Liver (tissue), 9 donors: ENCODE results near the gene LSM5. TPM values are rescaled to one million over a fixed set of nuclear protein-coding genes. Genes with fewer than 3 reads are reported as not detected.

ENCODE experiments used
- DNase-seq: peaks from one replicate; pipeline ENCODE4 v3.0.0-alpha.2; 2017; ENCODE audit warnings: low spot score
- H3K27ac ChIP-seq, 2 donors: one replicate each; pipeline ENCODE4 v1.7.0; 2013; ENCODE audit warnings: inconsistent platforms in 2 of 2, low read length in 2 of 2, control low read depth in 1 of 2, low read depth in 1 of 2, mild to moderate bottlenecking in 1 of 2
- H3K27me3 ChIP-seq, 4 donors: one replicate each; pipeline versions ENCODE4 v1.6.1 to v1.7.0; 2013; ENCODE audit warnings: low read length in 3 of 4, inconsistent platforms in 1 of 4, mild to moderate bottlenecking in 1 of 4, moderate library complexity in 1 of 4; ENCODE audit not compliant: control insufficient read depth in 4 of 4, insufficient read depth in 4 of 4
- H3K36me3 ChIP-seq, 4 donors: one replicate each; pipeline versions ENCODE4 v1.6.1 to v1.7.0; 2013; ENCODE audit warnings: low read length in 3 of 4, mild to moderate bottlenecking in 3 of 4, low read depth in 1 of 4, moderate library complexity in 1 of 4; ENCODE audit not compliant: control insufficient read depth in 4 of 4, insufficient read depth in 3 of 4
- H3K4me1 ChIP-seq, 4 donors: one replicate each; pipeline versions ENCODE4 v1.6.1 to v1.7.0; 2013; ENCODE audit warnings: low read length in 3 of 4, mild to moderate bottlenecking in 3 of 4, moderate library complexity in 1 of 4; ENCODE audit not compliant: control insufficient read depth in 4 of 4, insufficient read depth in 4 of 4
- H3K4me3 ChIP-seq, 3 donors: one replicate each; pipeline versions ENCODE4 v1.6.1 to v1.7.0; 2013; ENCODE audit warnings: low read length in 3 of 3, control low read depth in 1 of 3, low read depth in 1 of 3, mild to moderate bottlenecking in 1 of 3
- H3K9ac ChIP-seq, 2 donors: one replicate each; pipeline ENCODE4 v1.7.0; 2013; ENCODE audit warnings: low read length in 2 of 2, mild to moderate bottlenecking in 2 of 2, moderate library complexity in 2 of 2, control low read depth in 1 of 2, low read depth in 1 of 2
- H3K9me3 ChIP-seq, 4 donors: one replicate each; pipeline versions ENCODE4 v1.6.1 to v1.7.0; 2013; ENCODE audit warnings: low read length in 3 of 4; ENCODE audit not compliant: control insufficient read depth in 4 of 4
- EGR1 ChIP-seq, 2 donors: IDR thresholded peaks; 2 replicates each; pipeline ENCODE4 v1.6.1; 2016 to 2018; ENCODE audit warnings: antibody characterized with exemption in 2 of 2, low read depth in 2 of 2
- FOXA1 ChIP-seq: IDR thresholded peaks from 2 replicates; pipeline ENCODE4 v1.6.1; 2016; ENCODE audit warnings: antibody characterized with exemption
- FOXA2 ChIP-seq: IDR thresholded peaks from 2 replicates; pipeline ENCODE4 v1.6.1; 2016; ENCODE audit warnings: antibody characterized with exemption
- GABPA ChIP-seq, 2 donors: IDR thresholded peaks in 1 of 2; conservative IDR thresholded peaks in 1 of 2; 2 replicates each; pipeline ENCODE4 v1.6.1; 2016; ENCODE audit warnings: antibody characterized with exemption in 2 of 2, mild to moderate bottlenecking in 1 of 2, moderate library complexity in 1 of 2
- HNF4A ChIP-seq, 2 donors: conservative IDR thresholded peaks; 2 replicates each; pipeline ENCODE4 v1.6.1; 2016; ENCODE audit warnings: antibody characterized with exemption in 2 of 2, mild to moderate bottlenecking in 2 of 2
- HNF4G ChIP-seq: IDR thresholded peaks from 2 replicates; pipeline ENCODE4 v1.6.1; 2016; ENCODE audit warnings: antibody characterized with exemption
- JUND ChIP-seq, 2 donors: IDR thresholded peaks; 2 replicates each; pipeline ENCODE4 v1.6.1; 2016; ENCODE audit warnings: antibody characterized with exemption in 2 of 2
- NR2F2 ChIP-seq: IDR thresholded peaks from 2 replicates; pipeline ENCODE4 v1.6.1; 2016; ENCODE audit warnings: antibody characterized with exemption
- RAD21 ChIP-seq, 2 donors: IDR thresholded peaks; 2 replicates each; pipeline ENCODE4 v1.6.1; 2016; ENCODE audit warnings: antibody characterized with exemption in 2 of 2, mild to moderate bottlenecking in 2 of 2
- RXRA ChIP-seq, 2 donors: IDR thresholded peaks; 2 replicates each; pipeline ENCODE4 v1.6.1; 2017 to 2018; ENCODE audit warnings: antibody characterized with exemption in 2 of 2, mild to moderate bottlenecking in 1 of 2
- SP1 ChIP-seq: IDR thresholded peaks from 2 replicates; pipeline ENCODE4 v1.6.1; 2018; ENCODE audit warnings: antibody characterized with exemption, mild to moderate bottlenecking
- TAF1 ChIP-seq: conservative IDR thresholded peaks from 2 replicates; pipeline ENCODE4 v1.6.1; 2016; ENCODE audit warnings: antibody characterized with exemption, mild to moderate bottlenecking
- YY1 ChIP-seq: IDR thresholded peaks from 2 replicates; pipeline ENCODE4 v1.6.1; 2016; ENCODE audit warnings: antibody characterized with exemption, mild to moderate bottlenecking
- WGBS: extraction: QIAGEN DNeasy Blood & Tissue Kit; methylation state at CpG from one replicate; pipeline ENCODE4 v1.1.7; 2013; 5-methylcytosine and 5-hydroxymethylcytosine counted together
- polyA plus RNA-seq, 2 donors: library from polyadenylated mRNA; stranded (reverse) in 1 of 2; unstranded in 1 of 2; fragments of 200-250 nt in 1 of 2; fragments of >200 nt in 1 of 2; fragmentation: Nextera tagmentation in 1 of 2; extraction: Ambion mirVana in 1 of 2; gene quantifications; one replicate each; pipeline versions ENCODE4 v1.2.1 to v1.2.3, GENCODE V29; 2013 to 2015
- total RNA-seq, 2 donors: library from RNA; depleted of rRNA; stranded (reverse); fragments of >200 nt; gene quantifications; one replicate each; pipeline ENCODE4 v1.2.3, GENCODE V29; 2014
- TF ChIP-seq, protein P1 (sequence below): IDR thresholded peaks from 2 replicates; pipeline ENCODE4 v1.6.1; 2016; ENCODE audit warnings: antibody characterized with exemption
- TF ChIP-seq, protein P2 (sequence below): IDR thresholded peaks from 2 replicates; pipeline ENCODE4 v1.6.1; 2016; ENCODE audit warnings: antibody characterized with exemption
- TF ChIP-seq, protein P3 (sequence below): IDR thresholded peaks from 2 replicates; pipeline ENCODE4 v1.6.1; 2016; ENCODE audit warnings: antibody characterized with exemption, mild to moderate bottlenecking
- TF ChIP-seq, protein P4 (sequence below): IDR thresholded peaks from 2 replicates; pipeline ENCODE4 v1.6.1; 2016; ENCODE audit warnings: antibody characterized with exemption
- TF ChIP-seq, protein P5 (sequence below): fragments of 150-350 bp; IDR thresholded peaks from 2 replicates; pipeline ENCODE4 v1.5.1; 2017; ENCODE audit warnings: improper control_type of control experiment, low read depth, low read length; ENCODE audit not compliant: missing input control
- donor health status: healthy.
- donor health status: healthy.
- donor health status: healthy.
- donor health status: healthy.
- donor health status: healthy.

LSM5 gene
- total and polyA plus RNA-seq, 4 donors = 6.0 to 74.1 (median 25.8) TPM

DNA sequence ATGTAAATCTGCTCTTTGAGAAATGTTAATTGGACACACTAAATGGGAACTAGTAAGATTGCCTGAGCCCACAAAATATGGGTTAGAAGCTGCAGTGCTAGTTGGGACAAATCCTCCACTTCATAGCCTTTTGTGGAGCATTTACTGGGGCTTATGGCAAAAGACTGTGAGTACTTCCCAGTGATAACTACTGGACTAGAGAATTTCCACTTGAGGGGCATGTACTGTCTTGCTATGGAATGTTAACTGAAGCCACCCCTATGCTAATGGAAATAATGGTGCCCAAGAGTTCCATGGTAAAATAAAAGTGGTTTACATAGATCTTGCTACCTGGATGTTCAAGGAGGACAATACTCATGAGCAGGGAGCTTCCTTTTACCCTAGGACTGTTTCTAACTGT, 34.5 kb upstream of the LSM5 start:
- H3K27ac ChIP-seq = no peak overlapping the region
- H3K36me3 ChIP-seq = peaks cover 0 to 2% (median 0%) of the 10 kb centered on the region in 4 donors
- DNase-seq = no peak
- peaks cover 0 to 2% (median 0%) of the 10 kb centered on the region in 4 donors for H3K9me3 ChIP-seq
- H3K27me3 ChIP-seq = no peaks in the 10 kb centered on the region
- no peak for TF ChIP-seq SP1
- no peak for TF ChIP-seq JUND (IDR thresholded peaks at IDR 0.05)
- TF ChIP-seq EGR1 (IDR thresholded peaks at IDR 0.05; ENCODE audit: low read depth in 2 of 2) = no peak
- no peak for TF ChIP-seq HNF4A (conservative IDR thresholded peaks at IDR 0.05)
- no peak for TF ChIP-seq RXRA (IDR thresholded peaks at IDR 0.05)
- TF ChIP-seq NR2F2 = no peak
- TF ChIP-seq, protein P1, sequence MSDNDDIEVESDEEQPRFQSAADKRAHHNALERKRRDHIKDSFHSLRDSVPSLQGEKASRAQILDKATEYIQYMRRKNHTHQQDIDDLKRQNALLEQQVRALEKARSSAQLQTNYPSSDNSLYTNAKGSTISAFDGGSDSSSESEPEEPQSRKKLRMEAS = no peak
- TF ChIP-seq, protein P2, sequence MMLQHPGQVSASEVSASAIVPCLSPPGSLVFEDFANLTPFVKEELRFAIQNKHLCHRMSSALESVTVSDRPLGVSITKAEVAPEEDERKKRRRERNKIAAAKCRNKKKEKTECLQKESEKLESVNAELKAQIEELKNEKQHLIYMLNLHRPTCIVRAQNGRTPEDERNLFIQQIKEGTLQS = no peak
- TF ChIP-seq TAF1 = no peak
- TF ChIP-seq FOXA2 = no peak
- TF ChIP-seq GABPA (IDR thresholded peaks at IDR 0.05 in 1 of 2, conservative IDR thresholded peaks at IDR 0.05 in 1 of 2) = no peak
- TF ChIP-seq, protein P3, sequence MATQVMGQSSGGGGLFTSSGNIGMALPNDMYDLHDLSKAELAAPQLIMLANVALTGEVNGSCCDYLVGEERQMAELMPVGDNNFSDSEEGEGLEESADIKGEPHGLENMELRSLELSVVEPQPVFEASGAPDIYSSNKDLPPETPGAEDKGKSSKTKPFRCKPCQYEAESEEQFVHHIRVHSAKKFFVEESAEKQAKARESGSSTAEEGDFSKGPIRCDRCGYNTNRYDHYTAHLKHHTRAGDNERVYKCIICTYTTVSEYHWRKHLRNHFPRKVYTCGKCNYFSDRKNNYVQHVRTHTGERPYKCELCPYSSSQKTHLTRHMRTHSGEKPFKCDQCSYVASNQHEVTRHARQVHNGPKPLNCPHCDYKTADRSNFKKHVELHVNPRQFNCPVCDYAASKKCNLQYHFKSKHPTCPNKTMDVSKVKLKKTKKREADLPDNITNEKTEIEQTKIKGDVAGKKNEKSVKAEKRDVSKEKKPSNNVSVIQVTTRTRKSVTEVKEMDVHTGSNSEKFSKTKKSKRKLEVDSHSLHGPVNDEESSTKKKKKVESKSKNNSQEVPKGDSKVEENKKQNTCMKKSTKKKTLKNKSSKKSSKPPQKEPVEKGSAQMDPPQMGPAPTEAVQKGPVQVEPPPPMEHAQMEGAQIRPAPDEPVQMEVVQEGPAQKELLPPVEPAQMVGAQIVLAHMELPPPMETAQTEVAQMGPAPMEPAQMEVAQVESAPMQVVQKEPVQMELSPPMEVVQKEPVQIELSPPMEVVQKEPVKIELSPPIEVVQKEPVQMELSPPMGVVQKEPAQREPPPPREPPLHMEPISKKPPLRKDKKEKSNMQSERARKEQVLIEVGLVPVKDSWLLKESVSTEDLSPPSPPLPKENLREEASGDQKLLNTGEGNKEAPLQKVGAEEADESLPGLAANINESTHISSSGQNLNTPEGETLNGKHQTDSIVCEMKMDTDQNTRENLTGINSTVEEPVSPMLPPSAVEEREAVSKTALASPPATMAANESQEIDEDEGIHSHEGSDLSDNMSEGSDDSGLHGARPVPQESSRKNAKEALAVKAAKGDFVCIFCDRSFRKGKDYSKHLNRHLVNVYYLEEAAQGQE = no peak
- no peaks in the 10 kb centered on the region for H3K4me1 ChIP-seq
- no peak overlapping the region for H3K4me3 ChIP-seq
- no peak overlapping the region for H3K9ac ChIP-seq

DNA sequence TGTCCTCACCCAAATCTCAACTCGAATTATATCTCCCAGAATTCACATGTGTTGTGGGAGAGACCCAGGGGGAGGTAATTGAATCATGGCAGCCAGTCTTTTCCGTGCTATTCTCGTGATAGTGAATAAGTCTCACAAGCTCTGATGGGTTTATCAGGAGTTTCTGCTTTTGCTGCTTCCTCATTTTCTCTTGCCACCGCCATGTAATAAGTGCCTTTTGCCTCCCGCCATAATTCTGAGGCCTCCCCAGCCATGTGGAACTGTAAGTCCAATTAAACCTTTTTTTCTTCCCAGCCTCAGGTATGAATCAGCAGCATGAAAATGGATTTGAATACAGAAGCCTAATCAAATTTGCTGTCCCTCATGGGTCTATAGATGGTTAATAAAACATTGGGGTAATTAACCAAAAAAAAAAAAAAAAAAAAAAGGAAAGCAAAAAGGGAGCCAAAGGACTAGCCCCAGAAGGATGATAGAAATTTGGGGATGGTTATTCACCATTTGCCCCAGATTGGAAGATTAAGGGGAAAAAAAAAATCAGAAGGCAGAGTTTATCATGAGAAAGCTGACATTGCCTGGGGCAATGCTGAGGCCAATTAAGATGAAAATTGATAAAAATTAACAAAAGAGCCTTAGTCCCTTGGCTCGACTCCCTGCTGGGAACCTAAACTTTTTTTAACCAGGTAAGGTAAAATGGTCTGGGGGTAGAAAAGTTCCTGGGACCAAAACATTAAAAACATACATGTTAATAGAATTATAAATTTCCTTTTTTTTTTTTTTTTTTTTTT, 32.8 kb upstream of the LSM5 start:
- Histone ChIP-seq H3K4me1 (no peaks in the 10 kb centered on the region), H3K4me3 (no peak overlapping the region), H3K27ac (no peak overlapping the region), H3K27me3 (no peaks in the 10 kb centered on the region), H3K36me3 (peaks cover 0 to 2% (median 0%) of the 10 kb centered on the region in 4 donors), H3K9ac (no peak overlapping the region), H3K9me3 (peaks cover 0 to 3% (median 0%) of the 10 kb centered on the region in 4 donors)
- no peak for TF ChIP-seq YY1
- no peak for TF ChIP-seq FOXA1
- TF ChIP-seq FOXA2 = no peak
- no peak for TF ChIP-seq HNF4A (conservative IDR thresholded peaks at IDR 0.05)
- TF ChIP-seq TAF1 = no peak
- TF ChIP-seq, protein P1 = no peak
- TF ChIP-seq SP1 = no peak
- TF ChIP-seq JUND (IDR thresholded peaks at IDR 0.05) = no peak
- no peak for TF ChIP-seq HNF4G
- no peak for TF ChIP-seq RAD21 (IDR thresholded peaks at IDR 0.05)
- TF ChIP-seq, protein P2 = no peak
- TF ChIP-seq, protein P4, sequence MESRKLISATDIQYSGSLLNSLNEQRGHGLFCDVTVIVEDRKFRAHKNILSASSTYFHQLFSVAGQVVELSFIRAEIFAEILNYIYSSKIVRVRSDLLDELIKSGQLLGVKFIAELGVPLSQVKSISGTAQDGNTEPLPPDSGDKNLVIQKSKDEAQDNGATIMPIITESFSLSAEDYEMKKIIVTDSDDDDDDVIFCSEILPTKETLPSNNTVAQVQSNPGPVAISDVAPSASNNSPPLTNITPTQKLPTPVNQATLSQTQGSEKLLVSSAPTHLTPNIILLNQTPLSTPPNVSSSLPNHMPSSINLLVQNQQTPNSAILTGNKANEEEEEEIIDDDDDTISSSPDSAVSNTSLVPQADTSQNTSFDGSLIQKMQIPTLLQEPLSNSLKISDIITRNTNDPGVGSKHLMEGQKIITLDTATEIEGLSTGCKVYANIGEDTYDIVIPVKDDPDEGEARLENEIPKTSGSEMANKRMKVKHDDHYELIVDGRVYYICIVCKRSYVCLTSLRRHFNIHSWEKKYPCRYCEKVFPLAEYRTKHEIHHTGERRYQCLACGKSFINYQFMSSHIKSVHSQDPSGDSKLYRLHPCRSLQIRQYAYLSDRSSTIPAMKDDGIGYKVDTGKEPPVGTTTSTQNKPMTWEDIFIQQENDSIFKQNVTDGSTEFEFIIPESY = no peak
- no peak for TF ChIP-seq GABPA (IDR thresholded peaks at IDR 0.05 in 1 of 2, conservative IDR thresholded peaks at IDR 0.05 in 1 of 2)
- TF ChIP-seq, protein P5, sequence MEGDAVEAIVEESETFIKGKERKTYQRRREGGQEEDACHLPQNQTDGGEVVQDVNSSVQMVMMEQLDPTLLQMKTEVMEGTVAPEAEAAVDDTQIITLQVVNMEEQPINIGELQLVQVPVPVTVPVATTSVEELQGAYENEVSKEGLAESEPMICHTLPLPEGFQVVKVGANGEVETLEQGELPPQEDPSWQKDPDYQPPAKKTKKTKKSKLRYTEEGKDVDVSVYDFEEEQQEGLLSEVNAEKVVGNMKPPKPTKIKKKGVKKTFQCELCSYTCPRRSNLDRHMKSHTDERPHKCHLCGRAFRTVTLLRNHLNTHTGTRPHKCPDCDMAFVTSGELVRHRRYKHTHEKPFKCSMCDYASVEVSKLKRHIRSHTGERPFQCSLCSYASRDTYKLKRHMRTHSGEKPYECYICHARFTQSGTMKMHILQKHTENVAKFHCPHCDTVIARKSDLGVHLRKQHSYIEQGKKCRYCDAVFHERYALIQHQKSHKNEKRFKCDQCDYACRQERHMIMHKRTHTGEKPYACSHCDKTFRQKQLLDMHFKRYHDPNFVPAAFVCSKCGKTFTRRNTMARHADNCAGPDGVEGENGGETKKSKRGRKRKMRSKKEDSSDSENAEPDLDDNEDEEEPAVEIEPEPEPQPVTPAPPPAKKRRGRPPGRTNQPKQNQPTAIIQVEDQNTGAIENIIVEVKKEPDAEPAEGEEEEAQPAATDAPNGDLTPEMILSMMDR = no peak
- TF ChIP-seq RXRA (IDR thresholded peaks at IDR 0.05) = no peak
- TF ChIP-seq EGR1 (IDR thresholded peaks at IDR 0.05; ENCODE audit: low read depth in 2 of 2) = no peak
- TF ChIP-seq, protein P3 = no peak
- no peak for DNase-seq
- WGBS = 98% methylated on average over 6 of the region's 6 CpGs
